Measurements from ENCODE around the gene LDLRAD3.

Gene LDLRAD3

GRCh38 chr11:36239636-36240035 is 295.8 kb downstream of the LDLRAD3 start:
- in situ Hi-C loops (cut with HindIII; ENCODE audit: low sequenced_read_pairs) = no loop called here
- no peak for DNase-seq (ENCODE audit: low read depth)
- H3K4me3 ChIP-seq (ENCODE audit: low read depth, low read length) = no peak overlapping the region
- no peak for TF ChIP-seq CTCF (IDR thresholded peaks at IDR 0.05; ENCODE audit: low read depth, low read length, missing control alignments)

DNA sequence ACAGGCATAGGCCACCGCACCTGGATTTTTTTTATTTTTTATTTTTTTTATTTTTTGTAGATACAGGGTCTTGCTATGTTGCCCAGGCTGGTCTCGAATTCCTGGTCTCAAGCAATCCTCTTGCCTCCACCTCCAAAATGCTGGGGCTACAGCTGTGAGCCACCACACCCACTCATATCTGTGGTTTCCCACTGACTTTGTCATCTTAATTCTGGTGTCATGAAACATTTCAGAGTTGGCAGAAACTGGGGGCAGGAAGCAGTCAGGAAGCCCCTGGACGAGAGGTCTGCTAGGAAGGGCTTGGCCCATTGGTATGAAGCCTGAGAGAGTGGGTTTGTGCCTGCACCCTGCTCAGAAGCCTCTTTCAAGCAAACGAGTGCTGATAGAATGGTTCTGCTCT is 296.3 kb downstream of the LDLRAD3 start:
- no peak for TF ChIP-seq CTCF (IDR thresholded peaks at IDR 0.05; ENCODE audit: low read depth, low read length, missing control alignments)
- DNase-seq (ENCODE audit: low read depth) = no peak
- H3K4me3 ChIP-seq (ENCODE audit: low read depth, low read length) = no peak overlapping the region
- in situ Hi-C loops (cut with HindIII; ENCODE audit: low sequenced_read_pairs) = no loop called here

DNA sequence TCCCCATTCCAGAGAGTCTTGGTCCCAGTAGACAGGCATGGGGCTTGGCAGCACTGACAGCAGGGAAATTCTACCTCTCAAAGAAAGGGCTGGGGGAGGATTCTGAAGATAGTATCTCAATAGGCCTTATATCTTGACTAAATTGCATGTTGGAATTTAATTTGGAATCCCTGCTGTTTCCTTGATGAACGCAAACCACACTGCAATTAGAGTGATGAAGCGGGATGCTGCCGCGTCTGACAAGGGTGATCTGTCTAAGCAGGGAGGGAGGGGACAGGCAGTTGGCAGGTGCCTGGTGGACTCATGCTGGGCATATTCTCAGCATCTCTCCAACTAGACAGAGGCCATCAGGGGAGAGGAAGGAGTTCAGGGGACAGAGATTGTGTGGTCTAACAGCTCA is 296.9 kb downstream of the LDLRAD3 start:
- TF ChIP-seq CTCF (IDR thresholded peaks at IDR 0.05; ENCODE audit: low read depth, low read length, missing control alignments) = no peak
- in situ Hi-C loops (cut with HindIII; ENCODE audit: low sequenced_read_pairs) = no loop called here
- no peak overlapping the region for H3K4me3 ChIP-seq (ENCODE audit: low read depth, low read length)
- no peak for DNase-seq (ENCODE audit: low read depth)

GRCh38 chr11:36241497-36241896 is 297.6 kb downstream of the LDLRAD3 start:
- DNase-seq (ENCODE audit: low read depth) = no peak
- no peak overlapping the region for H3K4me3 ChIP-seq (ENCODE audit: low read depth, low read length)
- TF ChIP-seq CTCF (IDR thresholded peaks at IDR 0.05; ENCODE audit: low read depth, low read length, missing control alignments) = no peak
- in situ Hi-C loops (cut with HindIII; ENCODE audit: low sequenced_read_pairs) = no loop called here

- no peak for TF ChIP-seq CTCF (IDR thresholded peaks at IDR 0.05; ENCODE audit: low read depth, low read length, missing control alignments)
- no peak for DNase-seq (ENCODE audit: low read depth)
- in situ Hi-C loops (cut with HindIII; ENCODE audit: low sequenced_read_pairs) = no loop called here
- no peak overlapping the region for H3K4me3 ChIP-seq (ENCODE audit: low read depth, low read length)
Observed at GRCh38 chr11:36243641-36244040, 299.8 kb downstream of the LDLRAD3 start.

GRCh38 chr11:36247493-36247892 is 303.6 kb downstream of the LDLRAD3 start:
- no peak for TF ChIP-seq CTCF (IDR thresholded peaks at IDR 0.05; ENCODE audit: low read depth, low read length, missing control alignments)

GRCh38 chr11:36248436-36248835 is 304.6 kb downstream of the LDLRAD3 start:
- no peak overlapping the region for H3K4me3 ChIP-seq (ENCODE audit: low read depth, low read length)
- no peak for DNase-seq (ENCODE audit: low read depth)
- TF ChIP-seq CTCF (IDR thresholded peaks at IDR 0.05; ENCODE audit: low read depth, low read length, missing control alignments) = no peak
- in situ Hi-C loops (cut with HindIII; ENCODE audit: low sequenced_read_pairs) = no loop called here

More at GRCh38 chr11:36247493-36247892, 303.6 kb downstream of the LDLRAD3 start:
- no peak overlapping the region for H3K4me3 ChIP-seq (ENCODE audit: low read depth, low read length)
- DNase-seq (ENCODE audit: low read depth) = no peak
- in situ Hi-C loops (cut with HindIII; ENCODE audit: low sequenced_read_pairs) = no loop called here

Measured in astrocyte of the cerebellum (primary cell).